Fibroblast of lung (primary cell): ENCODE data around the gene PCSK5. TPM values are rescaled to one million over a fixed set of nuclear protein-coding genes. Genes with fewer than 3 reads are reported as not detected.

Source experiments
- DNase-seq, 2 donors: peaks; one replicate each; pipeline versions ENCODE4 v3.0.0 to v3.0.0-alpha.2; 2010; ENCODE audit warnings: low read depth in 2 of 2
- H2AFZ ChIP-seq: 2 replicates; pipeline ENCODE4 v1.5.1; 2012; ENCODE audit warnings: low read length, control low read depth, inconsistent platforms
- H3K27ac ChIP-seq: 2 replicates; pipeline ENCODE4 v1.5.1; 2011; ENCODE audit warnings: low read length, control low read depth; ENCODE audit not compliant: insufficient read depth
- H3K27me3 ChIP-seq: 2 replicates; pipeline ENCODE4 v1.5.1; 2011; ENCODE audit warnings: mild to moderate bottlenecking, low read length; ENCODE audit not compliant: control insufficient read depth, insufficient read depth
- H3K36me3 ChIP-seq: 2 replicates; pipeline ENCODE4 v1.5.1; 2011; ENCODE audit warnings: low read length; ENCODE audit not compliant: control insufficient read depth, insufficient read depth
- H3K4me1 ChIP-seq: 2 replicates; pipeline ENCODE4 v1.5.1; 2011; ENCODE audit warnings: low read length; ENCODE audit not compliant: control insufficient read depth, insufficient read depth; ENCODE audit errors: extremely low read depth
- H3K4me2 ChIP-seq: 2 replicates; pipeline ENCODE4 v1.5.1; 2011; ENCODE audit warnings: low read length, control low read depth; ENCODE audit not compliant: insufficient read depth; ENCODE audit errors: extremely low read depth
- H3K4me3 ChIP-seq, 4 experiments: fragments of 200-600 bp in 1 of 4; sonication (generic) in 1 of 4; replicated peaks in 1 of 4; 2 replicates each; pipeline ENCODE4 v1.5.1; 2011 to 2016; ENCODE audit warnings: low read length in 4 of 4, low read depth in 3 of 4, mild to moderate bottlenecking in 3 of 4, control low read depth in 2 of 4, inconsistent platforms in 1 of 4, mixed read lengths in 1 of 4; ENCODE audit not compliant: insufficient read depth in 1 of 4; ENCODE audit errors: control extremely low read depth in 1 of 4
- H3K79me2 ChIP-seq: 2 replicates; pipeline ENCODE4 v1.5.1; 2012; ENCODE audit warnings: mild to moderate bottlenecking, low read length, inconsistent platforms; ENCODE audit not compliant: control insufficient read depth, insufficient read depth
- H3K9ac ChIP-seq: 2 replicates; pipeline ENCODE4 v1.5.1; 2011; ENCODE audit warnings: mild to moderate bottlenecking, low read length, control low read depth; ENCODE audit not compliant: insufficient read depth
- H3K9me3 ChIP-seq: 2 replicates; pipeline ENCODE4 v1.5.1; 2012; ENCODE audit warnings: low read depth, low read length; ENCODE audit not compliant: control insufficient read depth, insufficient read depth
- H4K20me1 ChIP-seq: 2 replicates; pipeline ENCODE4 v1.5.1; 2011; ENCODE audit warnings: low read length; ENCODE audit not compliant: control insufficient read depth, insufficient read depth; ENCODE audit errors: extremely low read depth
- EZH2 ChIP-seq: IDR thresholded peaks from 2 replicates; pipeline ENCODE4 v1.5.1; 2012; ENCODE audit warnings: low read length, control low read depth, mild to moderate bottlenecking; ENCODE audit errors: missing control alignments
- polyA plus RNA-seq, 2 donors: library from polyadenylated mRNA; depleted of rRNA in 1 of 2; stranded (reverse) in 1 of 2; unstranded in 1 of 2; fragments of >200 nt; gene quantifications; 2 replicates each; pipeline ENCODE4 v1.2.1, GENCODE V29; 2011 to 2012; ENCODE audit warnings: missing spikeins in 1 of 2
- total RNA-seq: library from RNA; depleted of rRNA; stranded (reverse); fragments of >200 nt; gene quantifications from 2 replicates; pipeline ENCODE4 v1.2.1, GENCODE V29; 2014
- TF ChIP-seq, protein P1 (sequence below), 2 donors: IDR thresholded peaks in 1 of 2; conservative IDR thresholded peaks in 1 of 2; 1 replicate in 1 of 2; 2 replicates in 1 of 2; pipeline ENCODE4 v1.5.1; 2011 to 2012; ENCODE audit warnings: low read length in 2 of 2, control low read depth in 1 of 2, inconsistent platforms in 1 of 2, low read depth in 1 of 2, mild to moderate bottlenecking in 1 of 2

PCSK5 gene
- total and polyA plus RNA-seq, 2 donors (not counting 1 experiment from before 2014, with no cell fraction given), result 3.1 to 4.8 TPM

- Histone ChIP-seq H4K20me1 (no peaks in the 10 kb centered on the region), H3K4me1 (no peaks in the 10 kb centered on the region), H3K4me2 (no peak overlapping the region), H2AFZ (no peak overlapping the region), H3K4me3 (no peak overlapping the region), H3K9ac (no peak overlapping the region), H3K79me2 (no peaks in the 10 kb centered on the region), H3K27ac (no peak overlapping the region), H3K27me3 (no peaks in the 10 kb centered on the region), H3K9me3 (no peaks in the 10 kb centered on the region), H3K36me3 (no peaks in the 10 kb centered on the region)
- no peak for TF ChIP-seq EZH2
- TF ChIP-seq, protein P1, sequence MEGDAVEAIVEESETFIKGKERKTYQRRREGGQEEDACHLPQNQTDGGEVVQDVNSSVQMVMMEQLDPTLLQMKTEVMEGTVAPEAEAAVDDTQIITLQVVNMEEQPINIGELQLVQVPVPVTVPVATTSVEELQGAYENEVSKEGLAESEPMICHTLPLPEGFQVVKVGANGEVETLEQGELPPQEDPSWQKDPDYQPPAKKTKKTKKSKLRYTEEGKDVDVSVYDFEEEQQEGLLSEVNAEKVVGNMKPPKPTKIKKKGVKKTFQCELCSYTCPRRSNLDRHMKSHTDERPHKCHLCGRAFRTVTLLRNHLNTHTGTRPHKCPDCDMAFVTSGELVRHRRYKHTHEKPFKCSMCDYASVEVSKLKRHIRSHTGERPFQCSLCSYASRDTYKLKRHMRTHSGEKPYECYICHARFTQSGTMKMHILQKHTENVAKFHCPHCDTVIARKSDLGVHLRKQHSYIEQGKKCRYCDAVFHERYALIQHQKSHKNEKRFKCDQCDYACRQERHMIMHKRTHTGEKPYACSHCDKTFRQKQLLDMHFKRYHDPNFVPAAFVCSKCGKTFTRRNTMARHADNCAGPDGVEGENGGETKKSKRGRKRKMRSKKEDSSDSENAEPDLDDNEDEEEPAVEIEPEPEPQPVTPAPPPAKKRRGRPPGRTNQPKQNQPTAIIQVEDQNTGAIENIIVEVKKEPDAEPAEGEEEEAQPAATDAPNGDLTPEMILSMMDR (conservative IDR thresholded peaks at IDR 0.05 in 1 of 2, IDR thresholded peaks at IDR 0.05 in 1 of 2; ENCODE audit: low read depth in 1 of 2, low read length in 2 of 2), result no peak
- no peak for DNase-seq
Measured at GRCh38 chr9:76034049-76034448, 143.6 kb downstream of the PCSK5 start.

DNA sequence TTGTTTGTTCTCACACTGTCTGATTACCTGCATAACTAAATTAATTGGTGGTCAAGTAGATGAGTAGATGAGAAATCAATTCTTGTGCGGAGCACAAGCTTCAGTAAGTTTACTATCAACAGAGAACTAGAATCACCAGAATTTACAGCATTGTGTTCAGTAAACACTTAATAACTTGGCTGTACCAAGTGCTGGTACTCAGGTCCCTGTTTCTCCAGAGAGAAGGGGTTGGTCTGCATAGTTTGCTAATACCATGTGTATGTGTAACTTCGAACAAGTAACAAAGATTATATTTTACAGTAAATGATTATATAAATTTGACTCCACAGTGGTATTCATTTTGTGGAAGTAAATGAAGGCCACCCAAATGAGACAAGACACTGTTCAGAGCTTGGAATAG lies 146.3 kb downstream of the PCSK5 start:
- no peak for DNase-seq
- H3K9ac ChIP-seq, result no peak overlapping the region
- no peak overlapping the region for H2AFZ ChIP-seq
- H4K20me1 ChIP-seq, result no peaks in the 10 kb centered on the region
- no peak overlapping the region for H3K4me3 ChIP-seq
- H3K79me2 ChIP-seq, result no peaks in the 10 kb centered on the region
- H3K4me2 ChIP-seq, result no peak overlapping the region
- H3K4me1 ChIP-seq, result no peaks in the 10 kb centered on the region
- H3K36me3 ChIP-seq, result no peaks in the 10 kb centered on the region
- no peaks in the 10 kb centered on the region for H3K27me3 ChIP-seq
- H3K9me3 ChIP-seq, result no peaks in the 10 kb centered on the region
- H3K27ac ChIP-seq, result no peak overlapping the region
- TF ChIP-seq, protein P1 (conservative IDR thresholded peaks at IDR 0.05 in 1 of 2, IDR thresholded peaks at IDR 0.05 in 1 of 2; ENCODE audit: low read depth in 1 of 2, low read length in 2 of 2), result no peak
- TF ChIP-seq EZH2, result no peak

GRCh38 chr9:76037587-76038225 lies 147.2 kb downstream of the PCSK5 start:
- DNase-seq, result no peak
- H3K9me3 ChIP-seq, result no peaks in the 10 kb centered on the region
- no peaks in the 10 kb centered on the region for H4K20me1 ChIP-seq
- no peak overlapping the region for H3K4me2 ChIP-seq
- no peaks in the 10 kb centered on the region for H3K79me2 ChIP-seq
- no peaks in the 10 kb centered on the region for H3K27me3 ChIP-seq
- H3K4me1 ChIP-seq, result no peaks in the 10 kb centered on the region
- H2AFZ ChIP-seq, result no peak overlapping the region
- H3K4me3 ChIP-seq, result no peak overlapping the region
- no peak for TF ChIP-seq EZH2
- TF ChIP-seq, protein P1 (conservative IDR thresholded peaks at IDR 0.05 in 1 of 2, IDR thresholded peaks at IDR 0.05 in 1 of 2; ENCODE audit: low read depth in 1 of 2, low read length in 2 of 2), result no peak
- H3K27ac ChIP-seq, result no peak overlapping the region
- no peaks in the 10 kb centered on the region for H3K36me3 ChIP-seq
- no peak overlapping the region for H3K9ac ChIP-seq
